Skeletal muscle tissue (tissue), 4 donors: ENCODE results near the gene MAPKAP1. TPM values are rescaled to one million over a fixed set of nuclear protein-coding genes. Genes with fewer than 3 reads are reported as not detected.

ENCODE experiments used
- H3K27ac ChIP-seq: one replicate; pipeline ENCODE4 v1.7.0; 2013; ENCODE audit warnings: mild to moderate bottlenecking, low read depth, low read length, inconsistent platforms
- H3K27me3 ChIP-seq, 3 donors: one replicate each; pipeline ENCODE4 v1.7.0; 2013; ENCODE audit warnings: low read length in 3 of 3; ENCODE audit not compliant: control insufficient read depth in 3 of 3, insufficient read depth in 3 of 3
- H3K36me3 ChIP-seq, 3 donors: one replicate each; pipeline ENCODE4 v1.7.0; 2013; ENCODE audit warnings: low read length in 3 of 3; ENCODE audit not compliant: control insufficient read depth in 3 of 3, insufficient read depth in 3 of 3
- H3K4me1 ChIP-seq, 3 donors: one replicate each; pipeline ENCODE4 v1.7.0; 2013; ENCODE audit warnings: low read length in 3 of 3, mild to moderate bottlenecking in 3 of 3; ENCODE audit not compliant: control insufficient read depth in 3 of 3, insufficient read depth in 3 of 3
- H3K4me3 ChIP-seq, 3 donors: one replicate each; pipeline ENCODE4 v1.7.0; 2013; ENCODE audit warnings: low read length in 3 of 3
- H3K9ac ChIP-seq, 3 donors: one replicate each; pipeline ENCODE4 v1.7.0; 2013; ENCODE audit warnings: low read length in 3 of 3, mild to moderate bottlenecking in 3 of 3, moderate library complexity in 2 of 3, low read depth in 1 of 3
- H3K9me3 ChIP-seq, 3 donors: one replicate each; pipeline ENCODE4 v1.7.0; 2013; ENCODE audit warnings: low read length in 3 of 3; ENCODE audit not compliant: control insufficient read depth in 3 of 3
- total RNA-seq: library from RNA; depleted of rRNA; stranded (reverse); fragments of >200 nt; gene quantifications from one replicate; pipeline ENCODE4 v1.2.3, GENCODE V29; 2014
- donor health status: Osteomylitis.

MAPKAP1 gene
- total RNA-seq, 1 donor from 2014 or later: 44.9 TPM

- Histone ChIP-seq H3K9ac (no peak overlapping the region), H3K27me3 (no peaks in the 10 kb centered on the region), H3K9me3 (no peaks in the 10 kb centered on the region), H3K4me1 (peaks cover 6 to 11% (median 10%) of the 10 kb centered on the region in 3 donors), H3K4me3 (no peak overlapping the region), H3K36me3 (no peaks in the 10 kb centered on the region), H3K27ac (no peak overlapping the region)
These were observed 71.1 kb downstream of the MAPKAP1 start for GRCh38 chr9:125635888-125636287.

GRCh38 chr9:125634040-125634717, 72.8 kb downstream of the MAPKAP1 start:
- Histone ChIP-seq H3K4me1 (peaks cover 6 to 14% (median 10%) of the 10 kb centered on the region in 3 donors), H3K27me3 (no peaks in the 10 kb centered on the region), H3K4me3 (no peak overlapping the region), H3K27ac (no peak overlapping the region), H3K9me3 (no peaks in the 10 kb centered on the region), H3K36me3 (no peaks in the 10 kb centered on the region), H3K9ac (no peak overlapping the region)

- Histone ChIP-seq H3K9me3 (no peaks in the 10 kb centered on the region), H3K9ac (no peak overlapping the region), H3K27ac (no peak overlapping the region), H3K4me1 (peaks cover 6 to 14% (median 6%) of the 10 kb centered on the region in 3 donors), H3K27me3 (no peaks in the 10 kb centered on the region), H3K36me3 (no peaks in the 10 kb centered on the region), H3K4me3 (no peak overlapping the region)
These were observed 73.8 kb downstream of the MAPKAP1 start for GRCh38 chr9:125633116-125633745.

- H3K27ac ChIP-seq: peak overlapping the region; percentile 3
- H3K36me3 ChIP-seq: no peaks in the 10 kb centered on the region
- no peak overlapping the region for H3K4me3 ChIP-seq
- no peaks in the 10 kb centered on the region for H3K27me3 ChIP-seq
- no peaks in the 10 kb centered on the region for H3K9me3 ChIP-seq
- H3K4me1 ChIP-seq: peaks cover 6 to 12% (median 6%) of the 10 kb centered on the region in 3 donors
- no peak overlapping the region for H3K9ac ChIP-seq
These were observed 74.5 kb downstream of the MAPKAP1 start for GRCh38 chr9:125632321-125633115.

GRCh38 chr9:125631391-125632085, 75.5 kb downstream of the MAPKAP1 start:
- H3K4me1 ChIP-seq: peaks cover 6 to 12% (median 6%) of the 10 kb centered on the region in 3 donors
- no peaks in the 10 kb centered on the region for H3K36me3 ChIP-seq
- no peaks in the 10 kb centered on the region for H3K27me3 ChIP-seq
- H3K9ac ChIP-seq: no peak overlapping the region
- H3K9me3 ChIP-seq: no peaks in the 10 kb centered on the region
- no peak overlapping the region for H3K4me3 ChIP-seq
- no peak overlapping the region for H3K27ac ChIP-seq

GRCh38 chr9:125630436-125630835, 76.6 kb downstream of the MAPKAP1 start:
- H3K4me3 ChIP-seq: no peak overlapping the region
- H3K9me3 ChIP-seq: no peaks in the 10 kb centered on the region
- peaks cover 6 to 12% (median 6%) of the 10 kb centered on the region in 3 donors for H3K4me1 ChIP-seq
- no peak overlapping the region for H3K27ac ChIP-seq
- H3K27me3 ChIP-seq: no peaks in the 10 kb centered on the region
- no peaks in the 10 kb centered on the region for H3K36me3 ChIP-seq
- H3K9ac ChIP-seq: no peak overlapping the region

GRCh38 chr9:125629446-125629845, 77.6 kb downstream of the MAPKAP1 start:
- H3K9me3 ChIP-seq: no peaks in the 10 kb centered on the region
- H3K36me3 ChIP-seq: no peaks in the 10 kb centered on the region
- no peak overlapping the region for H3K4me3 ChIP-seq
- H3K9ac ChIP-seq: no peak overlapping the region
- peaks cover 6 to 12% (median 6%) of the 10 kb centered on the region in 3 donors for H3K4me1 ChIP-seq
- H3K27me3 ChIP-seq: no peaks in the 10 kb centered on the region
- H3K27ac ChIP-seq: no peak overlapping the region

- H3K9ac ChIP-seq: no peak overlapping the region
- no peaks in the 10 kb centered on the region for H3K27me3 ChIP-seq
- H3K9me3 ChIP-seq: no peaks in the 10 kb centered on the region
- H3K4me3 ChIP-seq: no peak overlapping the region
- H3K36me3 ChIP-seq: no peaks in the 10 kb centered on the region
- peaks cover 0 to 3% (median 0%) of the 10 kb centered on the region in 3 donors for H3K4me1 ChIP-seq
- H3K27ac ChIP-seq: no peak overlapping the region
These were observed 80.8 kb downstream of the MAPKAP1 start for GRCh38 chr9:125626187-125626586.

GRCh38 chr9:125621170-125621569, 85.8 kb downstream of the MAPKAP1 start:
- Histone ChIP-seq H3K27ac (no peak overlapping the region), H3K27me3 (no peaks in the 10 kb centered on the region), H3K36me3 (no peaks in the 10 kb centered on the region), H3K4me3 (no peak overlapping the region), H3K9ac (no peak overlapping the region), H3K9me3 (no peaks in the 10 kb centered on the region), H3K4me1 (peaks cover 0 to 4% (median 0%) of the 10 kb centered on the region in 3 donors)
